GM12872 (cell line): ENCODE data around the gene ISG20.

Source experiments
- TF ChIP-seq, protein P1 (sequence below): IDR thresholded peaks from 3 replicates; pipeline ENCODE4 v1.5.1; 2011; ENCODE audit warnings: low read depth, mild to moderate bottlenecking, low read length, moderate library complexity; ENCODE audit not compliant: insufficient read depth

Gene ISG20

DNA sequence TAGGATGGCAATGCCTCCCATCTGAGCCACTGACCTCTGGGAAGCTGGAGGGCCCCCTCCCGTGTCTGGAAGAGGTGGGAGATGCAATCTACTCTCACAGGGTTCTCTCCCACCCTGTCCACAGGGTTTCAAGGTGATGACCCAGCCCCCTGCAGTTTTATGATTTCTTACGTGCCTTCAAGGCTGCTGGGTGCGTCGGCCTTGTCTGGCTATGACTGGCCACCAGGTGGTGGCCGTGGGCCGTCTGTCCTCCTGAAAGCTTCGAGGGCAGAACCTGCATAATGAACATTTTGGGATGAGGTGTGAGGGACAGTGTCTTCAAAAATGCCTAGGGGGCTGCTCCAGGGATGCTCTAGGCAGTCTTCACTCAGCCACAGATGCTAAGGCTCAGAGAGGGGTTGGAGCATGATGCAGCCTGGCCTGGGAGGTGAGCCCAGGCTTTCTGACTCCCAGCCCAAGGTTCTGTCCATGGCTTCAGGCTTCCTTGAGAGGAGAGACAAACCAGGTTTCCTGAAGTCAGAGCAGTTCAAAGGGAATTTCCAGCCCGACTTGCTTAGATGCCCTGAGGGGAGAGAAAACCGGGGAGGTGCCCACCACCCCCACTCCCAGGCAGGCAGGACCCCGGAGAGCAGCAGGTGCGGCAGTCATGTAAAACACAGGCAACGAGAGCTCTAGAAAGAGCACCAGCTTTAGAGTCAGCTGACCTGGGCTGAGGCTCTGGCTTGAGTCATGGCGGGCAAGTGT is 18.7 kb downstream of the ISG20 start:
- TF ChIP-seq, protein P1, sequence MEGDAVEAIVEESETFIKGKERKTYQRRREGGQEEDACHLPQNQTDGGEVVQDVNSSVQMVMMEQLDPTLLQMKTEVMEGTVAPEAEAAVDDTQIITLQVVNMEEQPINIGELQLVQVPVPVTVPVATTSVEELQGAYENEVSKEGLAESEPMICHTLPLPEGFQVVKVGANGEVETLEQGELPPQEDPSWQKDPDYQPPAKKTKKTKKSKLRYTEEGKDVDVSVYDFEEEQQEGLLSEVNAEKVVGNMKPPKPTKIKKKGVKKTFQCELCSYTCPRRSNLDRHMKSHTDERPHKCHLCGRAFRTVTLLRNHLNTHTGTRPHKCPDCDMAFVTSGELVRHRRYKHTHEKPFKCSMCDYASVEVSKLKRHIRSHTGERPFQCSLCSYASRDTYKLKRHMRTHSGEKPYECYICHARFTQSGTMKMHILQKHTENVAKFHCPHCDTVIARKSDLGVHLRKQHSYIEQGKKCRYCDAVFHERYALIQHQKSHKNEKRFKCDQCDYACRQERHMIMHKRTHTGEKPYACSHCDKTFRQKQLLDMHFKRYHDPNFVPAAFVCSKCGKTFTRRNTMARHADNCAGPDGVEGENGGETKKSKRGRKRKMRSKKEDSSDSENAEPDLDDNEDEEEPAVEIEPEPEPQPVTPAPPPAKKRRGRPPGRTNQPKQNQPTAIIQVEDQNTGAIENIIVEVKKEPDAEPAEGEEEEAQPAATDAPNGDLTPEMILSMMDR = peak; percentile 67

DNA sequence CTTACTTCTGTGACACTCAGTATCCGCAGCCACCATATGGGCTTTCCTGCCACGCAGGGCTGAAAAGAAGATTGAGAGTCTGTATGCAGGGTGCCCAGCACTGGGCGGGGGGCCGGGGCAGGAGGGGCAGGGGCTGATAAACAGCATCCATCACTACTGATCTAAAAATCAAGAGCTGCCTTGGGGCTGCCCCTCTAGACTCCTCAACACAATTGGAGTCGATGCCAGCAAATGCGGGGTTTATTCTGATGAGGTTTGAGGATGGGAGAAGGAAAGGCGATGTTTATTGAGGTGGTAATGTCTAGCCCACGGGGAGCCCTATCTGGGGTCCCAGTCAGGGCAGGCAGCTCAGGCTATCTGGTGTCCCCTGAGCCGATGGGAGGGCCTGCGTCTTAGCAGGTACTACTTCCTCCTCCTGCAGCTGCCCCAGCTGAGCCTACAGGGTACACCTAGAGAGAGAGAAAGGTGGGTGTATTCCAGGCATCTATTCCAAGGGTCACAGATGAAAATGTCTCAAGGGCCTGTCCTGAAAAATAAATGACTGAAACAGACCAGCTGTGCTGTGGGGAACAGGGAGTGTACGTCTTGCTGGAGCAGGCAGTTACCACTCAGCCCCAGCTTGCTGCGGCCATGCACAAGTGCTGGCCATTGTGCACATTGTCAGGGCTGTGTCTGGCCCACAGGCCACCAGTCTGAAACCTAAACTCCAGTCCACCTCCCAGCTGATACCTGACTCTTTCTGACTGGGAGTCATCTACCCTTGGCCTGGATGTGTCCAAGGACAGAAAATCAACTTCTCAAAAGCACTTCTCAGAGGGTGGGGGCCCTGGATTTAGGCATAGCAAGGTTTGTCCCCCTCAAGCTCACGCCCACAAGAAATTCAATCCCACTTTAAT is 19.5 kb downstream of the ISG20 start:
- TF ChIP-seq, protein P1 = no peak

DNA sequence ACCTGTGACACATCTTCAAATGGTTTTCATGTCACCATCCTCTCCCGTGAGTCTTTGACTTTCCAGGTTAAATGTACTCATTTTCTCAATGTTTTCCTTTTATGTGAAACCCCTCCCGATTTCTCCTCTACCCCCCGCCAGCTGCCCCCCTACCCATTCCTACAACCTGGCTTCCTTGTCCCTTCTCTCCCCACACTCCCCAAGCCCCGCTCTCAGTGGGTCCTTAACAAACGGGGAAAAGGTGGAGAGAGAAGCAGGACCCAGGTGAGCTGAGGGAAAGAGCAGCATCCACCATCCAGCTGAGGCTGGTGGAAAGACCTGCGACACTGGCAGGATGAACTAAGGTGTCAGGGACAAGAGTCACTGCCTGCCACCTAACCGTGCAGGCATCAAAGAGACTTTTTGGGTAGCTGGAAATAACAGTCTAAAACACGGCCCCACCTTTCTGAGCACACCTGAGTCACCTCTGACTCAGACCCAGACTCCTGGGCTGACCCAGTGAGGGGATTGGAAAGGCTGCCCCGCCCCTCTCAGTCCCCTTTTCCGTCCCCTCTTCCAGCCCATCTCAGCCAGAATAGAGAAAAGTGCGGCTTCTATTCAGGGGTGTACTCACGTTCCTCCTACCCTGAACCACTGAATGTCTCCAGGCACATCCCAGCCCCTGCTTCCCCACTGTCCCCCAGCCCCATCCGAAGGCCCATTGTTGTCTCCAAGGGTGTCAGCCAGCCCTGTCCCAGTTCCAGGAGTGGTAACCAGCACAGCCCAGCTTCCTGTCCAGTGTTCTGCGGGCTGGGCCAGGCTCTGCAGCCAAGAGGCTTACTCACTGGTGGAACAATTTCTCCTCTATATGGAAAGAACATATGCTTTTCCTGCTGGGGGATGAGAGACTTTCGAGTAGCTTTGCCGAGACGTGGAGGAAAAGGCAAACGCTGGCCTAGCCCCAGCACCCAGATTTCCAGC is 20.4 kb downstream of the ISG20 start:
- TF ChIP-seq, protein P1 = no peak

DNA sequence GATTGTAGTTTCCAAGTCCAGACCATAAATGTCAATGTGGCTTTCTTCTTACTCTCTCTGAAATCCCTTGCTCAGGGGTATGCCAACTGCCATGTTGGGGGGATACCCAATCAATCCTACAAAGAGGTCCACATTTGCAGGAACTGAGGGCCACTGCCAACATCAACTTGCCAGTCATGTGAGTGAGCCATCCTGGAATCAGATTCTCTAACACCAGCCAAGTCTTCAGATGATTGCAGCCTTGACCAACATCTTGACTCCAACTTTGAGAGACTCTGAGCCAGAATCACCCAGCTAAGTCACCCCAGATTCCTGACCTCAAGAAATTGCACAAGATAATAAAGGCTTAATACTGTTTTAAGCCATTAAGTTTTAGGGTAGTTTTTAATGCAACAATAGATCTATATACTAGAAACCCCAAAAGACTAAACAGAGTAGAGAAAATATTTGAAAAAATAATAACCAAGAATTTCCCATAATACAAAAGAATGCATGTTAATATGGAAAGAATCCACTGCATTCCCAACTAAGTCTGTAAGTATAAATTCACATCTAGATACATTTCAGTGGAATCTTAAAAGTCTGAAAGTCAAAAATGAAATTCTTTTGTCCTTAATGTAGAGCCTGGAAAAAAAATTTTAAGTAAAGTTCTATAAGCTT is 22.4 kb downstream of the ISG20 start:
- TF ChIP-seq, protein P1 = no peak

DNA sequence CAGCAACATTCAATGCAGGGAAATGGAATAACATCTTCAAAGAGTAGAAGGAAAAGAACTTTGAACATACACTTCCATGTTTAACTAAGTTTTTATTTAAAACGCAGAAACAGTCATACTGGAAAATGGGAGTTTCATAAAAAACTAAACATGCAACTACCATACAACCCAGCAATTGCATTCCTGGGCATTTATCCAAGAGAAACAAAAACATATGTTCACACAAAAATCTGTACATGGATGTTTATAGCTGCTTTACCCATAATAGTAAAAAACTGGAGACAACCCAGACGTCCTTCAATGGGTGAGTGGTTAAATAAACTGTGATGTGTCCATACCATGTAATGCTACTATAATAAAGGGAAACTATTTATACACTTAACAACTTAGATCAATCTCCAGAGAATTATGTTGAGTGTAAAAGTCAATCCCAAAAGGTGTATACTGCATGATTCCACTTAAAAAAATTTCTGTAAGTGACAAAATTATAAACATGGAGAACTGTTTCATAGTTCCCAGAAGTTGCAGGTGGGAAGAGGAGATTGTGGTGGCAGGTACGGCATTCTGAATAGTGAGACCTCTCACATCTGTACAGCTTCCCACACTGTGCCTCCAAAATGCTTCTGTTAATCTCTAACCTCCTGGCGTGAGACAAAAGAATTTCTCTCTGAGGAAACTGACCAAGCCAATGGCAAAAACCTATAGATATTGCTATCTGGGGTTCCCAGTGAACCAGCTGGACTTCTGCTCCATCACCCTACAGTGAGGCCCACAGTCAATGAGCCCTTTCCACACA is 23.1 kb downstream of the ISG20 start:
- TF ChIP-seq, protein P1 = no peak

DNA sequence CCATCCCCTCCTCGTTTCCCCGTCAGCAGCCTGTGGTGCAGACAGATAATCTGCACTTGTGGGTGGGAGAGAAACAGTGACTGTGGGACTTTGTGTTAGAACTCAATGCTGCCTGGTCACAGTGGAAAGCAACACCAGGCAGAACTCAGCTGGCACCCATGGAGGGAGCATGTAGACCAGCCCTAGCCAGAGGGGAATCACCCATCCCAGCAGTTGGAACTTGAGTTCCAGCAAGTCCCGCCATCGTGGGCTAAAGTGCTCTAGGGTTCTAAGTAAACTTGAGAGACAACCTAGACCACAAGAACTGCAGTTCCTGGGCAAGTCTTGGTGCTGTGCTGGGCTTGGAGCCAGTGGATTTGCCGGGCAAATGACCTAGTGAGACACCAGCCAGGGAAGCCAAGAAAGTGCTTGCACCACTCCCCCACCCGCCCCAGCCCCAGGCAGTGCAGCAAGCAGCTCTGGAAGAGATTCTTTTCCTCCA is 24.4 kb downstream of the ISG20 start:
- TF ChIP-seq, protein P1 = no peak
